Panc1 (cell line): ENCODE measurements around the gene SPSB3.

Experiments used
- CTCF ChIP-seq: fragments of 450-650 bp; IDR thresholded peaks from 2 replicates; pipeline ENCODE4 v1.5.1; 2017; ENCODE audit warnings: mild to moderate bottlenecking
- POLR2AphosphoS5 ChIP-seq: IDR thresholded peaks from 2 replicates; pipeline ENCODE4 v1.6.1; 2012; ENCODE audit warnings: mild to moderate bottlenecking, low read depth, low read length, moderate library complexity
- SIN3A ChIP-seq: IDR thresholded peaks from 2 replicates; pipeline ENCODE4 v1.6.1; 2012; ENCODE audit warnings: low read depth, mild to moderate bottlenecking, low read length, moderate library complexity, borderline replicate concordance; ENCODE audit not compliant: insufficient read depth
- TCF7L2 ChIP-seq: IDR thresholded peaks from 2 replicates; pipeline ENCODE4 v1.6.1; 2011; ENCODE audit warnings: mild to moderate bottlenecking, low read depth, low read length, inconsistent platforms

DNA sequence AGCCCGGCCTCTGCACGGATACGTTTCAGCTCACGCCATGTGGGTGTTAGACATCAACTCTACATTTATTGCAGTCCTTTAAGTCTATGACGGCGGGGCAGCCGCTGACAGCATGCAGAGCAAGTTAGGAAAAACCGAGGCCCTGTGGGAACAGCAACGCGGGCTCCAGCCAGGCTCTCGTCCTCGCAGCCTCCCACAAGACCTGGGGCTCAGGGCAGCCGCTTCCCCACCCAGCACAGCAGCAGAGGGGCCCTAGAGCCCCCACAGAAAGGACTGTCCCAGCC, 5.8 kb downstream of the SPSB3 start:
- TF ChIP-seq POLR2AphosphoS5 (no peak), CTCF (no peak), SIN3A (0 out of 2 replicates have a peak, but pooled peaks have one; percentile 17), TCF7L2 (no peak)
